Testis (tissue), 2 donors: ENCODE results near the gene TLR8.

Experiments used
- CTCF ChIP-seq, 3 experiments: fragments of 450-650 bp in 2 of 3; fragments of 200-600 bp in 1 of 3; sonication (generic) in 1 of 3; IDR thresholded peaks; one replicate each; pipeline ENCODE4 v1.5.1; 2016 to 2019; ENCODE audit warnings: antibody characterized with exemption in 3 of 3, mild to moderate bottlenecking in 2 of 3, moderate library complexity in 1 of 3
- POLR2A ChIP-seq: fragments of 450-650 bp; IDR thresholded peaks from one replicate; pipeline ENCODE4 v1.6.1; 2017; ENCODE audit warnings: antibody characterized with exemption, mild to moderate bottlenecking, moderate library complexity

GRCh38 chrX:12955882-12956703, 49.7 kb downstream of the TLR8 start:
- no peak for TF ChIP-seq CTCF (IDR thresholded peaks at IDR 0.05)
- TF ChIP-seq POLR2A: no peak
